ENCODE results near the gene NTN1. TPM values are rescaled to one million over a fixed set of nuclear protein-coding genes. Genes with fewer than 3 reads are reported as not detected.

The NTN1 gene
- total RNA-seq, 1 experiment from 2014 or later: 1.2 TPM

DNA sequence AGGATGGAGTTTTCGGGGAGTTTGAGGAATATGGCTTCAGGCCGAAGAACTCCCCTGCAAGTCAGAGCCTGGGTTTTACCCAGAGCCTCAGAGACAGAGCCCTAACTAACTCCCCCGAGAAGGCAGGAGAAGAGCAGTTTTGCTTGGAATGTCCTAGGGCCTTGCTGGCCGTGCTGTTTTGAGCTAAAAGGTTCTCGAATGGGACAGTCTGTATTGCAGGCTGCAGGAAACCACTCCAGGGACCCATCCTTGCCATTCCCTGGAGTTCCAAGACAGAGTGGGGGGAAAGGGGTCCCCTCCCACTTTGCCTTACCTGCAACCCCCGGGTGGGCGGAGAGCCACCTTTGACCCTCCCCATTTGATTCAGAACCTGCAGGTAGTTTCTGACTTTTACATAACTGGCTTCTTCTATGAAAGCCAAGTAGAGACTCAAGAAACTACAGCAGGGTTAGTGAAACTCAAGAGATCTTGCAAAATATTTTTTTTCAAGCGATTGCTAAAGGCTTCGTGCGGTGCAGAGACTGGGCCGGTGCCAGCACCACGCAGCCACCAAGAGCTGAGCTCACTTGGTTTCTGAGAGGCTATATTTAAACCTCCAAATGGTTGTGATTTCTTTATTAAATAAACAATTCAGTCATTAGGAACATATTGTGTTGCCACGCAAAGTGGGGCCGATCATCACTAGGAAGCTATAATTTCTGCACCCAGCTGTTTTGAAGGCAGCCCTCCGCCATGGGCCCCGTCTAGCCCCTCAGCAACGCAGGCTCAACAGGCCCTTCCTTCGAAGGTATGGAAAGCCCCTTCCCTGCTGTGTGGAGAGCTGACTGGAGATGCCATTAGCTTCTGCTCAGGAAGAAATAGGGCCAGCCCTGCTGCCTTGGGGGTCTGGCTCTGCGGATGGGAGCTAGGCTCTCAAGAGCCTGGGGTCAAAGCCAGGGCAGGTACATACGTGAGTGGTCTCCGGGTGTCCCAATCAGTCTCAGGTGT, 223.0 kb downstream of the NTN1 start:
- Mint-ChIP-seq H3K4me1 (peaks cover 27 to 49% of the 10 kb centered on the region in 2 experiments), H3K9me3 (no peaks in the 10 kb centered on the region), H3K36me3 (ENCODE audit: insufficient read depth in 1 of 3, low read depth in 3 of 3) (no peaks in the 10 kb centered on the region), H3K27ac (no peak overlapping the region), H3K27me3 (ENCODE audit: low read depth) (peaks cover 2% of the 10 kb centered on the region), H3K4me3 (no peak overlapping the region)
- Histone ChIP-seq H3K79me2 (ENCODE audit: insufficient read depth, low read length) (no peaks in the 10 kb centered on the region), H3T11ph (ENCODE audit: low read length) (no peak overlapping the region), H4K20me1 (ENCODE audit: control insufficient read depth, insufficient read depth, insufficient read length) (no peaks in the 10 kb centered on the region), H2BK120ac (ENCODE audit: low read depth, low read length, poor library complexity, severe bottlenecking) (no peak overlapping the region), H3K23ac (ENCODE audit: insufficient read length, low read depth, low read length) (no peak overlapping the region), H3K4me2 (ENCODE audit: insufficient read depth, insufficient read length, low read length) (no peak overlapping the region), H3K4me1 (ENCODE audit: insufficient read depth, low read length) (no peaks in the 10 kb centered on the region), H2AK5ac (ENCODE audit: insufficient read length, low read length) (no peak overlapping the region), H3K9ac (ENCODE audit: extremely low read depth, insufficient read length, low read length) (no peak overlapping the region), H3K56ac (ENCODE audit: insufficient read length, low read depth, low read length) (no peak overlapping the region), H4K5ac (ENCODE audit: insufficient read length, low read depth, low read length) (no peak overlapping the region), H3K4ac (ENCODE audit: low read depth, low read length) (no peak overlapping the region), H4K8ac (replicated peaks; ENCODE audit: insufficient read length, low read depth, low read length) (no peak overlapping the region), H4K91ac (ENCODE audit: insufficient read length, low read depth, low read length) (no peak overlapping the region), H2BK20ac (ENCODE audit: low read depth, low read length, poor library complexity, severe bottlenecking) (no peak overlapping the region), H2BK15ac (ENCODE audit: low read depth, low read length) (no peak overlapping the region), H3K27ac (ENCODE audit: insufficient read length, low read depth, low read length) (no peak overlapping the region), H3K23me2 (ENCODE audit: insufficient read length, low read depth, low read length, poor library complexity, severe bottlenecking) (peaks cover 8% of the 10 kb centered on the region), H2BK5ac (ENCODE audit: insufficient read length, low read length) (no peak overlapping the region), H3K79me1 (ENCODE audit: insufficient read depth, low read depth, low read length, poor library complexity, severe bottlenecking) (no peaks in the 10 kb centered on the region), H3K27me3 (ENCODE audit: insufficient read depth, low read length) (no peaks in the 10 kb centered on the region), H2AFZ (ENCODE audit: low read length) (no peak overlapping the region), H3K18ac (ENCODE audit: insufficient read length, low read depth, low read length) (no peak overlapping the region), H3K14ac (ENCODE audit: insufficient read depth, low read length) (no peak overlapping the region), H2BK12ac (ENCODE audit: insufficient read length, low read depth, low read length) (no peak overlapping the region), H3K9me3 (ENCODE audit: control insufficient read depth, low read depth, low read length) (no peaks in the 10 kb centered on the region)
- WGBS (ENCODE audit: extremely low coverage, insufficient read length, low lambda C conversion rate): no CpG with 5 or more reads among the region's 21 CpGs
- DNase-seq: no peak
- TF ChIP-seq, protein P1, sequence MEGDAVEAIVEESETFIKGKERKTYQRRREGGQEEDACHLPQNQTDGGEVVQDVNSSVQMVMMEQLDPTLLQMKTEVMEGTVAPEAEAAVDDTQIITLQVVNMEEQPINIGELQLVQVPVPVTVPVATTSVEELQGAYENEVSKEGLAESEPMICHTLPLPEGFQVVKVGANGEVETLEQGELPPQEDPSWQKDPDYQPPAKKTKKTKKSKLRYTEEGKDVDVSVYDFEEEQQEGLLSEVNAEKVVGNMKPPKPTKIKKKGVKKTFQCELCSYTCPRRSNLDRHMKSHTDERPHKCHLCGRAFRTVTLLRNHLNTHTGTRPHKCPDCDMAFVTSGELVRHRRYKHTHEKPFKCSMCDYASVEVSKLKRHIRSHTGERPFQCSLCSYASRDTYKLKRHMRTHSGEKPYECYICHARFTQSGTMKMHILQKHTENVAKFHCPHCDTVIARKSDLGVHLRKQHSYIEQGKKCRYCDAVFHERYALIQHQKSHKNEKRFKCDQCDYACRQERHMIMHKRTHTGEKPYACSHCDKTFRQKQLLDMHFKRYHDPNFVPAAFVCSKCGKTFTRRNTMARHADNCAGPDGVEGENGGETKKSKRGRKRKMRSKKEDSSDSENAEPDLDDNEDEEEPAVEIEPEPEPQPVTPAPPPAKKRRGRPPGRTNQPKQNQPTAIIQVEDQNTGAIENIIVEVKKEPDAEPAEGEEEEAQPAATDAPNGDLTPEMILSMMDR (conservative IDR thresholded peaks at IDR 0.05): no peak
